WTC11 (cell line): ENCODE results near the gene PROM2. TPM values are rescaled to one million over a fixed set of nuclear protein-coding genes. Genes with fewer than 3 reads are reported as not detected.

Source experiments
- ATAC-seq: fragments of 200-7000 bp; cut with Tn5 transposase; 2 replicates; pipeline ENCODE4 v1.10.0; 2021; ENCODE audit warnings: mild to moderate bottlenecking, moderate library complexity
- CTCF ChIA-PET: fragments of 300-600 bp; sonication (Branson Sonifier 250); formaldehyde crosslinking; loops from one replicate; lab custom pipeline; 2021; ENCODE audit warnings: antibody characterized with exemption; lab: Charles Lee
- POLR2A ChIA-PET: fragments of 350-600 bp; sonication (Branson Sonifier 250); formaldehyde crosslinking; loops from one replicate; lab custom pipeline; 2021; ENCODE audit warnings: antibody characterized with exemption; lab: Charles Lee
- DNase-seq: peaks from one replicate; pipeline ENCODE4 v3.0.0; 2021; ENCODE audit warnings: low spot score
- H3K27ac Mint-ChIP-seq: 2 replicates; pipeline ENCODE4 v1.8.0; 2021; ENCODE audit warnings: mixed read lengths
- H3K27me3 Mint-ChIP-seq: 2 replicates; pipeline ENCODE4 v1.8.0; 2021; ENCODE audit warnings: low read depth, mild to moderate bottlenecking, moderate library complexity, mixed read lengths
- H3K36me3 Mint-ChIP-seq: 2 replicates; pipeline ENCODE4 v1.8.0; 2021; ENCODE audit warnings: mixed read lengths
- H3K4me1 Mint-ChIP-seq: 2 replicates; pipeline ENCODE4 v1.8.0; 2022; ENCODE audit warnings: mixed read lengths
- H3K4me3 Mint-ChIP-seq: 2 replicates; pipeline ENCODE4 v1.8.0; 2021; ENCODE audit warnings: mild to moderate bottlenecking, moderate library complexity, mixed read lengths
- H3K9me3 Mint-ChIP-seq: 2 replicates; pipeline ENCODE4 v1.8.0; 2021; ENCODE audit warnings: mixed read lengths
- AR ChIP-seq: fragments of 250-450 bp; sonication (Bioruptor Pico); IDR thresholded peaks from 2 replicates; pipeline ENCODE4 v1.9.0; 2021; ENCODE audit warnings: mild to moderate bottlenecking
- CBFB ChIP-seq: sonication (generic); formaldehyde crosslinking; IDR thresholded peaks from 2 replicates; pipeline ENCODE4 v1.8.1; 2022; ENCODE audit warnings: mild to moderate bottlenecking, low read depth, missing genetic modification reagents
- ETV6 ChIP-seq: sonication (generic); formaldehyde crosslinking; IDR thresholded peaks from 2 replicates; pipeline ENCODE4 v1.8.1; 2022; ENCODE audit warnings: mild to moderate bottlenecking, missing genetic modification reagents
- FOXP1 ChIP-seq: sonication (generic); formaldehyde crosslinking; IDR thresholded peaks from 2 replicates; pipeline ENCODE4 v1.8.0; 2022; ENCODE audit warnings: missing genetic modification reagents, mild to moderate bottlenecking, moderate library complexity, borderline replicate concordance
- FOXP4 ChIP-seq: sonication (generic); formaldehyde crosslinking; IDR thresholded peaks from 2 replicates; pipeline ENCODE4 v1.8.0; 2022; ENCODE audit warnings: mild to moderate bottlenecking, missing genetic modification reagents
- MLX ChIP-seq: sonication (generic); formaldehyde crosslinking; IDR thresholded peaks from 2 replicates; pipeline ENCODE4 v1.8.1; 2023; ENCODE audit warnings: mild to moderate bottlenecking, missing genetic modification reagents, moderate library complexity
- NFATC4 ChIP-seq: fragments of 250-450 bp; sonication (Bioruptor Pico); IDR thresholded peaks from 2 replicates; pipeline ENCODE4 v1.9.0; 2021; ENCODE audit warnings: mild to moderate bottlenecking
- NFE2L1 ChIP-seq: sonication (generic); formaldehyde crosslinking; IDR thresholded peaks from 2 replicates; pipeline ENCODE4 v1.8.1; 2023; ENCODE audit warnings: missing genetic modification reagents
- NFYB ChIP-seq: sonication (generic); formaldehyde crosslinking; conservative IDR thresholded peaks from 2 replicates; pipeline ENCODE4 v1.8.0; 2022; ENCODE audit warnings: low read depth, missing genetic modification reagents
- PRRX2 ChIP-seq: fragments of 250-450 bp; sonication (Bioruptor Pico); IDR thresholded peaks from 2 replicates; pipeline ENCODE4 v1.8.0; 2021; ENCODE audit warnings: mild to moderate bottlenecking
- STAT6 ChIP-seq: sonication (generic); formaldehyde crosslinking; conservative IDR thresholded peaks from 2 replicates; pipeline ENCODE4 v1.8.1; 2023; ENCODE audit warnings: mild to moderate bottlenecking, low read depth, missing genetic modification reagents, moderate library complexity
- TCF7 ChIP-seq: sonication (generic); formaldehyde crosslinking; IDR thresholded peaks from 2 replicates; pipeline ENCODE4 v1.8.0; 2022; ENCODE audit warnings: mild to moderate bottlenecking, low read depth, missing genetic modification reagents, moderate library complexity
- ZNF121 ChIP-seq: sonication (generic); formaldehyde crosslinking; IDR thresholded peaks from 2 replicates; pipeline ENCODE4 v1.8.0; 2023; ENCODE audit warnings: missing genetic modification reagents
- ZNF396 ChIP-seq: fragments of 250-450 bp; sonication (Bioruptor Pico); IDR thresholded peaks from 2 replicates; pipeline ENCODE4 v1.8.0; 2021; ENCODE audit warnings: mild to moderate bottlenecking, moderate library complexity, borderline replicate concordance
- ZNF416 ChIP-seq: fragments of 250-450 bp; sonication (Bioruptor Pico); IDR thresholded peaks from 2 replicates; pipeline ENCODE4 v1.9.0; 2021; ENCODE audit warnings: mild to moderate bottlenecking, inconsistent platforms
- ZNF423 ChIP-seq: fragments of 250-450 bp; sonication (Bioruptor Pico); IDR thresholded peaks from 2 replicates; pipeline ENCODE4 v2.1.2; 2022; ENCODE audit warnings: mild to moderate bottlenecking, moderate library complexity
- ZSCAN18 ChIP-seq: fragments of 250-450 bp; sonication (Bioruptor Pico); IDR thresholded peaks from 2 replicates; pipeline ENCODE4 v2.1.2; 2022; ENCODE audit warnings: mild to moderate bottlenecking, moderate library complexity
- total RNA-seq: library from RNA; stranded (reverse); gene quantifications from 3 replicates; pipeline ENCODE4 v1.2.3, GENCODE V29; 2021
- TF ChIP-seq, protein P1 (sequence below): sonication (generic); formaldehyde crosslinking; IDR thresholded peaks from 2 replicates; pipeline ENCODE4 v1.8.0; 2023; ENCODE audit warnings: mild to moderate bottlenecking, missing genetic modification reagents
- TF ChIP-seq, protein P2 (sequence below): sonication (generic); formaldehyde crosslinking; IDR thresholded peaks from 2 replicates; pipeline ENCODE4 v1.8.1; 2022; ENCODE audit warnings: mild to moderate bottlenecking, missing genetic modification reagents, moderate library complexity, borderline replicate concordance
- TF ChIP-seq, protein P3 (sequence below): fragments of 250-450 bp; sonication (Bioruptor Pico); conservative IDR thresholded peaks from 2 replicates; pipeline ENCODE4 v1.9.0; 2021; ENCODE audit warnings: mild to moderate bottlenecking

Gene PROM2
- total RNA-seq, 1 experiment from 2014 or later, result 8.3 TPM

DNA sequence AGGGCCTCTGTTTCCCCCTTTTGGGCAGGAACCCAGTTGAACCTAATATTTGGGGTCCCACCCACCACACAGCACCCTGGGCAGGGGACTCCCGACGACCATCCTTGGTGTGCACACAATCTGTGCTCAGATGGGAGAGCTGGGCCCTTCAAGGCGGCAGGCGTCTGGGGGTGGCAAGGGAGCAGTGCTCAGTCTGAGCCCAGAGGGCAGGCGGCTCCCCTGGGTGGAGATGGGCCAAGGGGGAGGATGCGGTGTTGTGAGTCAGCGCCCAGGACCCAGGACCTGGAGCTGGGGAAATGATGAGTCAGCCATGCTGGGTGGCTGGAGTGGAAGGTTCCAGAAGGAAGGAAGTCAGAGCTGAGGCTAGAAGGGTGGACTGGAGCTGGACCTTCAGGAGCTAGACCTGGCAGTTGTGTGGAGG lies 3.8 kb downstream of the PROM2 start (continued):
- TF ChIP-seq, protein P1, sequence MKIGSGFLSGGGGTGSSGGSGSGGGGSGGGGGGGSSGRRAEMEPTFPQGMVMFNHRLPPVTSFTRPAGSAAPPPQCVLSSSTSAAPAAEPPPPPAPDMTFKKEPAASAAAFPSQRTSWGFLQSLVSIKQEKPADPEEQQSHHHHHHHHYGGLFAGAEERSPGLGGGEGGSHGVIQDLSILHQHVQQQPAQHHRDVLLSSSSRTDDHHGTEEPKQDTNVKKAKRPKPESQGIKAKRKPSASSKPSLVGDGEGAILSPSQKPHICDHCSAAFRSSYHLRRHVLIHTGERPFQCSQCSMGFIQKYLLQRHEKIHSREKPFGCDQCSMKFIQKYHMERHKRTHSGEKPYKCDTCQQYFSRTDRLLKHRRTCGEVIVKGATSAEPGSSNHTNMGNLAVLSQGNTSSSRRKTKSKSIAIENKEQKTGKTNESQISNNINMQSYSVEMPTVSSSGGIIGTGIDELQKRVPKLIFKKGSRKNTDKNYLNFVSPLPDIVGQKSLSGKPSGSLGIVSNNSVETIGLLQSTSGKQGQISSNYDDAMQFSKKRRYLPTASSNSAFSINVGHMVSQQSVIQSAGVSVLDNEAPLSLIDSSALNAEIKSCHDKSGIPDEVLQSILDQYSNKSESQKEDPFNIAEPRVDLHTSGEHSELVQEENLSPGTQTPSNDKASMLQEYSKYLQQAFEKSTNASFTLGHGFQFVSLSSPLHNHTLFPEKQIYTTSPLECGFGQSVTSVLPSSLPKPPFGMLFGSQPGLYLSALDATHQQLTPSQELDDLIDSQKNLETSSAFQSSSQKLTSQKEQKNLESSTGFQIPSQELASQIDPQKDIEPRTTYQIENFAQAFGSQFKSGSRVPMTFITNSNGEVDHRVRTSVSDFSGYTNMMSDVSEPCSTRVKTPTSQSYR (CRISPR knock-in tag), result no peak
- no peak for TF ChIP-seq ETV6 (CRISPR knock-in tag)
- TF ChIP-seq ZNF416 (CRISPR knock-in tag), result no peak

DNA sequence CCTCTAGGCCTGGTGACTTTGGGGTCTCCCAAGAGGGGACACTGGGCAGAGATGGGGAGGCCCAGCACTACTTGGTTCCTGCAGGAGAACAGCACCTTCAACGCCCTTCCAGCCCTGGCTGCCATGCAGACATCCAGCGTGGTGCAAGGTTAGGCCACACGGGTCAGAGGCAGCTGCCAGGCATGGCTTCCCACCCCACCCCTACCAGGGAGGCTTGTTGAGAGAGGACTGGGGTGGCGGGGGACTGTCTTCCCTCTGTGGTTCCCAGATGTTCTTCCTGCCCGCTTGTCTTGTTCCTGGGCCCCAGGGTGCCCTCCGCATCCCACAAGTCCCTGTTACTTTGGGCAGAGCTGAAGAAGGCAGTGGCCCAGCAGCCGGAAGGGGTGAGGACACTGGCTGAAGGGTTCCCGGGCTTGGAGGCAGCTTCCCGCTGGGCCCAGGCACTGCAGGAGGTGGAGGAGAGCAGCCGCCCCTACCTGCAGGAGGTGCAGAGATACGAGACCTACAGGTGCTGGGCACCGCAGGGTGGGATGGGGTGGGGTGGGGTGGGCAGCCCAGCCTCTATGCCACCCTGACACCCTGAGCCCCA lies 4.5 kb downstream of the PROM2 start:
- ATAC-seq (no peak), DNase-seq (no peak)
- H3K36me3 Mint-ChIP-seq, result no peaks in the 10 kb centered on the region
- H3K27ac Mint-ChIP-seq, result no peak overlapping the region
- H3K9me3 Mint-ChIP-seq, result no peaks in the 10 kb centered on the region
- no peak overlapping the region for H3K4me3 Mint-ChIP-seq
- ChIA-PET POLR2A (no interaction called here), CTCF (interaction anchor here (1.6 to 5.6 kb wide), 4 partner anchors 10 to 49 kb away, joined by 5 to 60 read pairs (median 19); no protein-coding TSS in a partner anchor)
- peaks cover 31% of the 10 kb centered on the region for H3K4me1 Mint-ChIP-seq
- no peaks in the 10 kb centered on the region for H3K27me3 Mint-ChIP-seq
- TF ChIP-seq FOXP1 (CRISPR knock-in tag) (no peak), NFE2L1 (CRISPR knock-in tag) (no peak), ZNF121 (CRISPR knock-in tag) (no peak), MLX (CRISPR knock-in tag) (no peak), PRRX2 (CRISPR knock-in tag) (no peak), FOXP4 (CRISPR knock-in tag) (no peak), AR (CRISPR knock-in tag) (no peak), ZNF423 (CRISPR knock-in tag) (no peak), CBFB (CRISPR knock-in tag) (no peak), NFYB (CRISPR knock-in tag) (no peak), NFATC4 (CRISPR knock-in tag) (no peak), STAT6 (CRISPR knock-in tag) (no peak), ETV6 (CRISPR knock-in tag) (no peak), TCF7 (no peak), ZSCAN18 (CRISPR knock-in tag) (no peak), ZNF396 (CRISPR knock-in tag) (no peak)
- TF ChIP-seq, protein P2, sequence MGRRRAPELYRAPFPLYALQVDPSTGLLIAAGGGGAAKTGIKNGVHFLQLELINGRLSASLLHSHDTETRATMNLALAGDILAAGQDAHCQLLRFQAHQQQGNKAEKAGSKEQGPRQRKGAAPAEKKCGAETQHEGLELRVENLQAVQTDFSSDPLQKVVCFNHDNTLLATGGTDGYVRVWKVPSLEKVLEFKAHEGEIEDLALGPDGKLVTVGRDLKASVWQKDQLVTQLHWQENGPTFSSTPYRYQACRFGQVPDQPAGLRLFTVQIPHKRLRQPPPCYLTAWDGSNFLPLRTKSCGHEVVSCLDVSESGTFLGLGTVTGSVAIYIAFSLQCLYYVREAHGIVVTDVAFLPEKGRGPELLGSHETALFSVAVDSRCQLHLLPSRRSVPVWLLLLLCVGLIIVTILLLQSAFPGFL (CRISPR knock-in tag), result no peak
- TF ChIP-seq, protein P3, sequence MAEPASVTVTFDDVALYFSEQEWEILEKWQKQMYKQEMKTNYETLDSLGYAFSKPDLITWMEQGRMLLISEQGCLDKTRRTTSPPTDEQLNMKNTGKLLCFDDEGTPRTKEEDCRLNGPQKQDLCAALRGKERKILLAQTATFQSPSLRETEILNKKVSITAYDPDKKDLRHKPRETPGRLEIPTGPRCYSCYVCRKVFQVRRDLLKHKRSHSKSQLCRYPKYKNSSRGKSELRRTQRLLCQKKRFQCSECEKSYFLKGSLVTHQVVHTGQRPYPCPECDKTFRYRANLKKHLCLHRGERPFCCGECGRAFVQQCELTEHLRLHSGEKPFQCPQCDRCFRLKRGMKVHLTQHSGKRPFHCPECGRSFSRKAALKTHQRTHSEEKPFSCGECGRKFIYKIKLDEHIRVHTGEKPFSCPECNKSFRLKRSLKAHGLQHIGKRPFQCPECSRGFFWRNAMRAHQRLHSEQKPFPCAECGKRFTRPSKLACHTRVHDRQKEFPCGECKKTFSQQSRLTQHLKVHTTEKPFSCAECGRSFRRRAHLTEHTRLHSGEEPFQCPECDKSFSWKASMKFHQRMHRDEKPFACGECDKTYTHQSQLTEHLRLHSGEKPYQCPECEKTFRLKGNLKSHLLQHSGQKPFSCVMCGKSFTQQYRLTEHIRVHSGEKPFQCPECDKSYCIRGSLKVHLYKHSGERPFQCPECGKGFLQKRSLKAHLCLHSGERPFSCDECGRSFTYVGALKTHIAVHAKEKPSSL (CRISPR knock-in tag), result no peak
